Occipital lobe (tissue), 2 donors: ENCODE results near the gene TMEM238L. TPM values are rescaled to one million over a fixed set of nuclear protein-coding genes. Genes with fewer than 3 reads are reported as not detected.

Experiments
- DNase-seq: peaks from one replicate; lab custom pipeline; 2025; lab: John Stamatoyannopoulos, UW
- total RNA-seq: library from RNA; depleted of rRNA; stranded (reverse); fragments of >200 nt; gene quantifications from one replicate; pipeline ENCODE4 v1.2.3, GENCODE V29; 2014

The TMEM238L gene
- total RNA-seq, 1 donor from 2014 or later, result not detected

DNA sequence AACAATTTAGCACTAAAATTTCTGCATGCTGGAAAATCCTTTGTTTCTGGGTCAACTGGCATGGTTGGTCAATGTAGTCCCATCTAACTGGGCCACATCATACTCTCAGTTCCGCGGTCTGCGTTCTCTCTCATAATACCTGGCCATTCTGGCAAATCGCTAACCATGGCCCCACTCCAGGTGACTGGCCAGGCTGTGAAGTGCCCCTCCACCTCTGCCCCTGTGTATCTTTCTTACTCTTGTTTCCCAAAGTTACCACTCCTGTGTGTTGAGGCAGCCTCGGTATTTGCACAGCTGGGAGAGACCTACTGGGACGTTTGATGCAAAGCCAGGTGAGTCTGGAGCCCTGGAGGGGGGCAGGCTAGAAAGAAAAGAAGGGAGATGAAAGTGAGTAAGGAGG, 2.0 kb upstream of the TMEM238L start:
- no peak for DNase-seq

DNA sequence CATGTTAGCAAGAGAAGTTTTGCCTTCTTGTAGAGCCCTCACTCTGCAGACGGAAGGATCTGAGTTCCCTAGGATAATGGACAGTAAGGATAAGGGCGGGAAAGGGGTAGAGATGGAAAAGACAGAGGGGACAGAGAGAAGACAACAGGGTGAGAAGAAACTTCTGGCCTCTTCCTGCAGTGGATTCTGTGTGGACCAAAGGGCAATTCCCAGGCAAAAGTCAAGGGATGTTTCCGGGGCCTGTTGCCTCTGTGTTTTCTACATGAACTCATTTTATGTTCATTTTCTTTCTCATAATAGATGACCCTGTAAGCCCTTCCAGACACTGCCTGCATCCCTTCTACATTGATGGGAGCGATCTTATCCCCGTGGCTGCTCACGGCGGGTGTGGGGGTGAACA, 647 bp upstream of the TMEM238L start:
- DNase-seq, result no peak

DNA sequence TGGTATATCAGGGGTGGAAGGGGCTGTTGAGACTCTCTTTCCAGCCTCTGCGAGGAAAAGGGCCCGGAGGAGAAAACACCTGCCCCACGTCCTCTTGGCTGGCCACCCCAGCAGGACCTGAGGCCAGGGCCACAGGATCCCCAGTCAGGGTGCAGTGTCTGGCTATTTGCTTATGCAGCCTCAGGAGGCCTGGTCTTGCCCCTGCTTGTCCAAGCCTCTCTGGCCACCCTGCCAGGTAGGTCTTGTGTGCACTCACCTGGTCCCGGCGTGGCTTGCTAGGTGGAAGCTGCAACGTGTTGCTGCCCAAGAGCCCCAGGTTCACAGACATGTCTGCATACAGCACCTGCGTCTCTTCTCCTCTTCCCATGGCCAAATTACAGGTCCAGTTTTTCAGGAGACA, 549 bp downstream of the TMEM238L start:
- no peak for DNase-seq

DNA sequence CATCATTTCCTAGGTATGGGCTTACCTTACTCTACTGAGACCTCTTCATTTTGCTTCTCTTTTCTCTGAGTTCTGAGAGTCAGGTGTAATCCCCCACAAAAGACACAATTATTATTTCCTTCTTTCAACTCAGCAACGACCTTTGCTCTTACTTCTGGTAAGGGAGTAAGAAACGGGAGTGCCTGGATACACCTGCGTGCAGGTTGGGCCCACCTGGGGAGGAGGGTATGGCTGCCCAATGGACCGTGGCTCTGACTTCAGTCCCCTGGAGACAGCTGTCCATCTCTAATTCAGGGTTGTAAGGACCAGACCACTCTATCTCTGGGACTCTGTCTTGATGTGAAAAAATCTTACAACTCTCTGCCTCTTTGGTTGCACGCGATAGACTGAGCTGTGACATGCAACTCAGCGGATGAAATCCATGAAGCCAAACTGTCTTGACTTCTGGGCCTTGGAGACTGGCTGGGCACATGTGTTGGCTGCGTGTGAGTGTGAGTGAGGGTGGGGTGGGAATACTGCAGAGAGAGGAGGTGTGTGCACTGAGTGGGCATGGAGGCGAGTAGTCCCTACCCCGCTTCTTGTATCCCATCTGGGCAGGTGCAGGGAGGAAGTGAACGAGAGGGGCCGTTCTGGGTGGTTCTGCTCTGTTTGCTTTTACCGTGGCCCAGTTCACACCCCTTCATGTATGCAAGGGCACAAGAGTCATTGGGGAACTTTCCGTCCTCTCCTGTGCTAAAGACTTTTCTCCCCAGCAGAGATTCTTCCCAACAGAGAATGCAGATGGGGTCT, 1.2 kb downstream of the TMEM238L start:
- DNase-seq, result no peak

DNA sequence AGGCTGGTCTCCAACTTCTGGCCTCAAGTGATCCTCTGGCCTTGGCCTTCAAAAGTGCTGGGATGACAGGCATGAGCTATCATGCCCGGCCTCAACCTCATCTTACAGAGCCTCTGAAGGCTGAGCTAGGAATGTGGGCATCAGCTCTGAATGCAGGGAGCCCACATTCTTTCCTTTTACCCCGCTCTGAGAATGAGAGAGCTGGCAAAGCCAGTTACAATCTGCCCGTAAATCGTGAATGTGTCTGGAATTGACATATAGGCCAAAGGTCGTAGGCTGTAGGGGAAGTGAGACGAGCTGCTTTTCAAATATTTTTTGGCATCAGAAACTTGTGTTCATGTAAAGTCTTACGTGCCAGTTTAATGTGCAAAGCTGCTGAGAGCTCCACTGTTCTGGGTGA, 4.5 kb downstream of the TMEM238L start:
- no peak for DNase-seq

DNA sequence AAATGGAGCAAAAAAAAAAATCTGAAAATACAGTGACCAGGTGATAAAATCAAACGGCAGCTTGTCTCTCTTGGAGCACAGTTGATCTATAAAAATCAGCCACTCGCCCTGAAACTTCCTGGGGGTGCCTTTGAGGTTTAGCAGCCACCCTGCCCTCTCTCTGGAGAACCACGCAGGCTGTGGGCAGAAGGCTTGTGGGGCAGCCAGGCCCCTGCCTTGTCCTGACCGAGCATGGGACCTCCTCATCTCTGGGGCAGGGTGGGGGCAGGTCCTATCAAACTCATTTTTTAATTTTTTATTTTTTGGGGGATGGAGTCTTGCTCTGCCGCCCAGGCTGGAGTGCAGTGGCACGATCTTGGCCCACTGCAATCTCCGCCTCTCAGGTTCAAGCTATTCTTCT, 5.0 kb downstream of the TMEM238L start:
- DNase-seq, result no peak

DNA sequence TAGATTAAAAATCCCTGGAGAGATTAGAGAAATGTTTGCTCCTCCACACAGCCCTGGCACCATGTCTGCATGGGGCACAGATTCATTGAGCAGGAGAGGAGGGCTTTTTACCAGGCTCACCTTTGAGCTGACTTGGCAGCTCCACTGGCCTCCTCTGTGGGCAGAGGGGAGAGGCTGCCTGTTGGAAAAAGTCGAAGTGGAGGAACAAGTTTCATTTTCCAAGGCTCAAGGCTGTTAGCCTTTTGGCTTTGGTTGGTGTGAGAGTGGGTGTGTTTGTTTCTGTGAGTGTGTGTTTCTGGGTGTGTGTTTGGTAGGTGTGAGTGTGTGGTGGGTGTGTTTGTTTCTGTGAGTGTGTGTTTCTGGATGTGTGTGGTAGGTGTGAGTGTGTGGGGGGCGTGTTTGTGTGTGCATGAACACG, 5.6 kb downstream of the TMEM238L start:
- DNase-seq, result no peak

DNA sequence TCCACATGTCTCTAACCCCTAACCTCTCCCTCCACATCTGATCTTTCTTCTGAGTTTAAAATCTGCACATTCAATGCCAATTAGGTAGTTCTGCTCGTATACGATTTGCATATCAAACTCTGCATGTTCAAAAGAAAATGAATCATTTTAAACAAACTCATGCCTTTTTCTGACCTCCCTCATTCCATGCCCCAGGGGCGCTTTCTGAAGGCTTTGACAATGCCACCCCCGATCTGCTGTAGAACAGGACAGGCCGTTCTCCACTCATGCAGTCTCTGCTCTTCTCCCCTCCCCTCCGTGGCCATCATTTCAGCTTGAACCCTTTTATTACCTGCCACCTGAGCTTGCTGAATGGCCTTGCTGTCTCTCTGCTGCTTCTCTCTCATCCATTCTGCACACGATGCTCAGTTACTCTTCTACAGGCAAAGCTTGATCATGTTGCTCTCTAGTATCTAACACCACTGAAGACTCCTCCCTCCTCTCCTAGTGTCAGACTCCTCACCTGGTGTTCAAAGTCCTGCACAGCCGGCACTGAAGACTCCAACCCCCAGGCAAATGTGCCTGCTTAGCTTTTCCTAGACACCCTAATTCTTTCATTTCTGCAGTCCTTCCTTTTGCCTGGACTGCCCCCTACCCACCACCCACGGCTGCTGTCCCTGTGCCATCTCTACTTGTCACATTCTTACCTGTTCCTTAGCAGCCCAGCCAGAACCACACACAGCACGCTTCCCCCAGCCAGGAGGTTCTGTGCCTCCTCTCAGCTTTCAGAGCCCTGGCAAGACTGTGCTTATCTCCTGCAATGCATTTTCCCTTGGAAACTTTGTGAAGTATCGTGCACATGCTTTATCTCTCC, 6.2 kb downstream of the TMEM238L start:
- DNase-seq, result no peak

DNA sequence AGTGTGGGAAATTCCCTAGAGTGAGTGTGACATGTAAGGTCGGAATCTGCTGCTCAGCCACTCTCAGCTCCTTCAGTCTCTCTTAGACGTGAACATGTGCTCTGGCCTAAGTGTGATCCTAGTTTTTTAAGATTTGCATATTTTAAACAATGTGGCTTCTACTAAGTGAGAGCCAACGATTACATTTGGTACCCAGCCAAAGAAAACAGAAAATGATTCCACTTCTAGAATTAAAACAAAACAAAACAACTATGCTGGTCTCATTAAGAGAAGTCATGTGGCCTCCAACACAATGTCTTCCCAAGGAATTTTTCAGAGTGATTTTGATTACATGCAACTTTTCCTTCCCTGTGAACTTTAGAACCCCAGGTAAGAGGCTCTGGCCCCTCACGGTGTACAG, 10.1 kb downstream of the TMEM238L start:
- no peak for DNase-seq

DNA sequence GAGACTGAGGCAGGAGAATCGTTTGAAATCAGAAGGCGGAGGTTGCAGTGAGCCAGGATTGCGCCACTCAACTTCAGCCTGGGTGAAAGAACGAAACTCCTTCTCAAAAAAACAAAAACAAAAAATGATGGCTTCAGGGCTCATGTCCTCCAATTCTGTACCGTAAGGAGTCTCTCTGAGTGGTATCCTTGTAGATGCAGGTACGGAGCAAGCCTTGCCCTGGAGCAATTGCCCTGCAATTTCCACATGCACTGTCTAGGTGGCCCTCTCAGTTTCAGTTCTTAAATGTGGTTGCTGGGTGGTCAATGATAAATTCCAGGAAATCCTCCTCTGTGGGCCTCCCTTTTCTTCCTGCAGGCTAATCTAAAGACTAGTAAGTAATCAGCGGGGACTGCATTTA, 10.6 kb downstream of the TMEM238L start:
- no peak for DNase-seq

DNA sequence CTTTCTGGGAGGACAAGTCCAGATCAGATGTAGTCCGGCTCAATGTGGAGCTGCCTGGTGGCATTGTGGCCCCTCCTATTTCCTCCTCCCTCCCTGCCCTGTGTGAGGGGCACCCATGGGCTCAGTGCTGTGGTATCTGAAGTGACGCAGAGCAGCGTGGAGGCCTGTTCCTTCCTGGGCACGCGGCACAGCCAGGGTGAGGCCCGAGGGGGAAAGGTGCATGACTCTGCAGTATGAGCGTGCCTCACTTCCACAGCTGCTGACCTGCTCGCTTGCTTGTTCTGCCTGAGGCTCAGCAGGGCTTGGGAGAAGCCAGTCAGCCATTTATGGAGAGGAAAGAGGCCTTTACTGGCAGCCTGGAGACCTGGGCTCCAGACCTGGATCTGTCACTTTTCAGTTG, 11.7 kb downstream of the TMEM238L start:
- DNase-seq, result no peak

DNA sequence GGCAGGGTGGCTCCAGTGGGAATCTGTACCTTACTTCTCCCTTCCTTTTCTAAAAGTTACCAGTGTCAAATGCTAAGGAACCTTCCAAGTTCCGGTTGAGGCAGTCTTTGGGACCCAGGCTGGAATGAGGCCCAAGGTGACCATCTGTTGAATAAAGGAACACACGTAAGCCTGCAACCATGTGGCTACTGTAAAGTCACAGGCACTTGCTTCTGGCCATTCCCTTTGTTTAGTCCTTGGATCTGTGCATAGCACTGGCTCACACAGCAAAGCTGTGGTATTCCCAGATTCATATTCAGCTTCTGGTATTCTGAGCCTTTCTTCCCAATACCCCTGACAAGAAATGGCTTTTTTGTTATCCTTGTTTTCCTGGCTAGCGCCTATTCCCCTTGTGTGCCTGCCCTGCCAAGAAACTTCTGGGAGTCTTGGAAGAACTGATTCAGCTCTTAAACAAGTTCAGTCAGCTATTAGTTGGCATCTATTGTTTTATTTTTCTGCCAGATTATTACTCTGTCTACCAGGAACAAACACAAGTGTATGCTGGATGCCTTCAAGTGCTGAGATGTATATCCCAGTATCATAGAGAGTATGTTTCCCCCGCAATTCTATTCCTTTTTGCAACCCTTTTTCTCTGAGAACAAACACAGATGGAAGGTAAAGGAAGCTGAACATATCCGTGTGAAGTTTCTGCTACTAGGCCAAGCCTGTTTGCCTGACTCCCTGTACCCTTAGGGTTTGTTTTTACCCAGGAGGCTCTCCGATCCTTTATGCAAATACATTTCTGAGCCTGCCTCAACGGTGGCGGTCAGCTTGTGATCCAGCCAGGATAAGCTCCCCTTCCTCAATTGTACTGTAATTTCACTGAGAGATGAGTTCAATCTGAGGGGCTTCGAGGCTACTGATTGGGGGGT, 13.2 kb downstream of the TMEM238L start:
- no peak for DNase-seq

DNA sequence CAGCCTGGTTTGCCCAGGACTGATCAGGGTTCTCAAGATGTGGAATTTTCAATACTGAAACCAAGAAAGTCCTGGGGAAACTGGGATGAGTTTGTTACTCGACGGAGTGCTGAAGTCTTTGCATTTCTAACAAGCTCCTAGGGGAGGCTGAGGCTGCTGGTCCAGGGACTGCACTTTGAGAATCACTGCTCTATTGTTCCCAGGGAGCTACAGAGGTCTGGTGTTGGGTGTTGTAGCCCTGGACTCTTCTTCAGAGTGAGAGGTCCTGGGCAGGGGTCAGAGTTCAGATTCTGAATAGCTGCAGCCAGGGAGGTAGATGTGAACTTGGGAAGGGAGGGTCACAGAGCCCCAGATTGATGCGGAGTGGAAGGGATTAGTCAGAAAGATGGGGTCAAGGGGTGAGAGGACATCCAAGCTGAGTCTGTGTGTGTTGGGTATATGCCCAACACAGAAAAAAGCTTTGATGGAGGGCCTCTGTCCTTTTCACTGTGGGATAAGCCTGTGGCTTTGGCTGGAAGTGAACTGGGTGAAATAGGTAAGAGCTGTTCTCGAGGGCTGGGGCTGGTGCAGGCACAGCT, 14.1 kb downstream of the TMEM238L start:
- DNase-seq, result no peak

DNA sequence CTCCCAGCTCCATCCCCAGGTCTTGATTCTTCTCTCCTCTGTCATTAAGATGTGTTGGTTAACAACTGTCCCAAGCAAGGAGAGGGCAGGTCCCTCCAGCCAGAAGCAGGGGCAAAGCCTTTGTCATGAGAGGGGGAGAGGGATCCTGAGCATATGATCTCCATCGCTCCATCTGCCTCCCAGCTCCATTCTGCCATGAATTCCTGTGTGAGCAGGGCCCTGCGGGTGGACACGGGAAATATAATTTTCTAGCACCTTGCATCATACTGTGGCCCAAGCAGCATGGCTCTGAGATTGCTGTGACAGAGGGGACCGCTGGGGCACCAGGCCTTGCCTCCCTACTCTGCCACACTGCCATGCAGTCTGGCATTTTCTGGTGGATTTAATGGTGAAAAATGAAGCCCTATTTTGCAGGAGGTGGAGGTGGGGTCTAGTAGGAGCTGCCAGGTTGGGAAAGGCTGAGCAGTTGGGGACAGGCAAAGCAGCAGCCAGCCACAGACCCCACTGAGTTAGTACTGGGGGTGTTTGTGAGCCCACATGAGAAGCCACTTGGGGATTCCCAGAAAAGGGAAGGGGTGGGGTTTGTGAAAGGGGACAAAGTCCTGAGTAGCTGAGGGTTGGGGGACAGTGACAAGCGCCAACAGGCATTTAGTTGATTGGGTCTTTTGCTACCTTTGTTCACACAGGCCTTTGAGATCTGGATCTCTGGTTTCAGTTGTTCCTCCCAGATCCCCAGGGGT, 16.4 kb downstream of the TMEM238L start:
- DNase-seq, result no peak

DNA sequence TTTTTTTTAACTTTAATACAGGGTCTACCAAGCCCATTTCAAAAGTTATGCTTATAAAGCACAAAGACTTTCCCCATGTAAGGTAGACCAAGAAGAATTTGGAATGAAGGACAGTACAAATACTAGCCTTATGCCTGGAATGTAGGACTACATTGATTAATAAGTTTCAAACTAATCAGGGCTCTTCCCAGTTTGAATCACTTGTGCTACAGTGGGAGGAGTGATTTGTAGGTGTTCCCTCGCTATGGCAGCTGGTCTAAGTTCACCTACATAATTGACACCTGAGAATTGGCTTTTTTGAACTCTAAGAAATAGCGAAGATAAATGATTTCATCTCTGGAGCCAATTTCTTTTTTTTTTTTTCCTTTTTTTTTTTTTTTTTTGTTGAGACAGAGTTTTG, 18.6 kb downstream of the TMEM238L start:
- no peak for DNase-seq

DNA sequence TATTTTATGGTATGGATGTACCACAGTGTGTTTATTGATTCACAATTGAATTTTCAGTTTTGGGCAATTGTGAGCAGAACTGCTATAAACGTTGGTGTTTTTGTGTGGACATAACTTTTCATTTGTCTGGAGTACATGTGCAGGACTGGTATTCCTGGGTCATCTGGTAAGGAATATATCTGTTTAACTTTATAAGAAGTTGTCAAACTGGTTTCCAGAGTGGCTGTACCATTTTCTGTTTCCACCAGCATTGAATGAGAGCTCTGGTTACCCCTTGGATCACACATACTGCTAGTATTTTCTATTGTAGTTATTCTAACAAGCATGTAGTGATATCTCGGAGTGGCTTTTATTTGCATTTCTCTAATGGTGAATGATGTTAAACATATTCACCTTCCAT, 24.3 kb downstream of the TMEM238L start:
- no peak for DNase-seq

DNA sequence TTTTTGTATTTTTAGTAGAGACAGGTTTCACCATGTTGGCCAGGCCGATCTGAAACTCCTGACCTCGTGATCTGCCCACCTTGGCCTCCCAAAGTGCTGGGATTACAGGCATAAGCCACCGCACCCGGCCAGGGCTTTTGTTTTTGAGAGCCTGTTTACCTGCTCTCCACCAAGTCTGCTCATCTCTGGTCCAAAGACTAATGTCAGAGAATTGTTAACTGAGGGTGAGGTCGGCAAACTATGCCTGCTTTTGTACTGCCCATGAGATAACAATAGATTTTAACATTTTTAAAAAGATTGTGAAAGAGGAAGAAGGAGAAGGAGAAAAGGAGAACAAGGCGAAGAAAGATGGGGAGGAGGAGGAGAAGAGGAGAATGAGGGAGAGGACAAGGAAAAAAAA, 26.0 kb downstream of the TMEM238L start:
- DNase-seq, result no peak

DNA sequence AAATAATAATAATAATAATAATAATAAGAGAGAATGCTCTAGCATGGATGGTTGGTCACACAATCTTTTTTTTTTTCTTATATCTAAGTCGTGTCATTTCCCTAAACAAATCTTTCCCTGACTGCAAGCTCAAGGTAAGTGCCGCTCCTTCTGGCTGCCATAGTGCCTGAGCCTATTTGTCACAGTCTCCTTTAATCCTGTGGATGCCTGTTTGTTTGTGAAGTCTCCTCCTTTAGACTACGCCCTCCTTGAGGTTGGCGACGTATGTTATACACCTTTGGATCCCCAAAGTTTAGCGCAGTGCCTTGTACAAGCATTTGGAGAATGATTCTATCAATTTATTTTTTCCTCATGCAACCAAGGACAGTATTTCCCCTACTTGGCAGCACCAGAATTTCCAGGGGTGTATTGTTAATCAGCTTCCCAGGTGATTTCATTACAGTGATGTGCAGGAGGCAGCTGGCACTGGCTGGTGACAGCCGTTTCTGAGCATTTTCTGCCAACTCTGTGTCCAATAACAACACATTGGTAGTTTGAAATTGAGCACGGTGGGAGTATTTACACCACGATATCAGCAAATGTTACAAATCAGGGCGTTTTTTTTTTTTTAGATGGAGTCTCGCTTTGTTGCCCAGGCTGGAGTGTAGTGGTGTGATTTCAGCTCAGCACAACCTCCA, 26.6 kb downstream of the TMEM238L start:
- DNase-seq, result no peak

DNA sequence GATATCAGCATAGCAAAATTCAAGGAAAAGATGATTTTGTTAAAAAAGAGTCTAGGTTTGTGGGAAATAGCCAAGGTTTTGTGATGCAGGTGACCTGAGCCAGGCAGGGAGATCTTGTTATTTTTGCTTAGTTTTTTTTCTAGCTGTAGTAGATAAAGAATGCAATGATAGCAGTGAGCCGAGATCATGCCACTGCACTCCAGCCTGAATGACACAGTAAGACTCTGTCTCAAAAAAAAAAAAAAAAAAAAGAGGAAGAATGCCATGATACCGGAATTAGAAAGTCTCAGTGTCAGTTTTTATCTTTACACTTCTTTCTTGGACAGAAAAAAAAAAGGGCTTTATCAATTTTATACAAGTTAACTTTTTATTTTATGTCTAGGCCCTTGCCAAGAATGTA, 27.5 kb downstream of the TMEM238L start:
- DNase-seq, result no peak

DNA sequence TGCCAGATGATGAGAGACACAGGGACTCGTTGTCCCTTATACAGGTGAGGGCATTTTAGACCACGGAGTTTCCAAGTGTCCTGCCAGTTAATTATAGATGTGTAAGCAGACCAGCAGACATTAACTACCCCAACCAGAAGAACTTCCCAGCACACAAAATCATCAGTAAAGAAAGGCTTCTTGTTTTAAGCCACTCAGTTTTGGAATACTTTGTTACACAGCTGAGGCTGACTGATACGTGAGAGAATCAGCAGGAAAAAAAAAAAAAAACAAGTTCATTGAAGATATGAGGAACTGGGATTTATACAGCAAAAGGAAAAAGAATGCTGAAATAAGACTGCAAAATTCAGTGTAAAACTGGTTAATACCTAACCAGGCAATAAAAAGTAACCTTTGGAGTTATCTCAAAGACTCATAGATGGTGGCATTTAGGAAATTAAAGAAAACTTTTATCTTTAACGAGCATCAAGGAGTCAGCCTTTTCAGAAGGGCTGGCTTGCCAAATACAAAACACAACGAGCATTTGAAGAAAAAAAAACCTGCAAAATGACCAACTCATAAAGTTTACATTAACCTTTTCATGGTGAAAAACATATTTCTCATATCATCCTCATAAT, 28.1 kb downstream of the TMEM238L start:
- DNase-seq, result no peak
